PFSK-1 (cell line): ENCODE data around the gene PPFIBP2.

ENCODE experiments used
- FOXP2 ChIP-seq: optimal IDR thresholded peaks from 2 replicates; pipeline ENCODE3; 2011; ENCODE audit warnings: borderline replicate concordance, control low read depth, inconsistent platforms; ENCODE audit not compliant: insufficient read depth; ENCODE audit errors: extremely low read length, extremely low read depth
- POLR2AphosphoS5 ChIP-seq: IDR thresholded peaks from 2 replicates; pipeline ENCODE4 v1.6.1; 2012; ENCODE audit warnings: low read depth, mild to moderate bottlenecking, control low read depth, low read length, moderate library complexity
- SIN3A ChIP-seq: IDR thresholded peaks from 2 replicates; pipeline ENCODE4 v1.6.1; 2012; ENCODE audit warnings: mild to moderate bottlenecking, low read length, moderate library complexity, borderline replicate concordance; ENCODE audit not compliant: insufficient read depth
- TAF1 ChIP-seq: IDR thresholded peaks from 2 replicates; pipeline ENCODE4 v1.6.1; 2012; ENCODE audit warnings: low read length, control low read depth, borderline replicate concordance; ENCODE audit not compliant: insufficient read depth
- TF ChIP-seq, protein P1 (sequence below), 2 experiments: IDR thresholded peaks; 2 replicates each; pipeline versions ENCODE4 v1.6.1 to v1.8.0; 2011 to 2012; ENCODE audit warnings: low read depth in 2 of 2, low read length in 2 of 2, control low read depth in 1 of 2, inconsistent platforms in 1 of 2, mild to moderate bottlenecking in 1 of 2, moderate library complexity in 1 of 2; ENCODE audit not compliant: insufficient read depth in 1 of 2

DNA sequence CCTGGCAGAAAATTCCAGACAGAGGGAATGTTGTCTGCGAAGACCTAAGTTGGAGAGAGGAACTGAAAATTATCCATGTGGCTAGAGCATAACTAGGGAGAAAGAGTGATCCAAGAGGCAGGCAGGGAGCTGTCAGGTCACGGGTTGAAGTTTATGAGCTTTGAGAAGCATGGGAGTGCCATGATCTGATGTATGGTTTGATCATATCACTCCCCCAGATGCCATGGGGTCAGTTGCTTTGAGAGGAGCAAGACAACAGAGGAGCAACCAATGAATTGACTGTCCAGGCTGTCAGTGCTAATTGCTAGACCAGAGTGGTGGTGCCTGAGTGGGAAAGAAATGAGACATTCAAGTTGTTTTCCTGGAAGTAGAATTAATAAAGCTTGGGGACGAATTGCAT lies 105.5 kb downstream of the PPFIBP2 start:
- TF ChIP-seq, protein P1, sequence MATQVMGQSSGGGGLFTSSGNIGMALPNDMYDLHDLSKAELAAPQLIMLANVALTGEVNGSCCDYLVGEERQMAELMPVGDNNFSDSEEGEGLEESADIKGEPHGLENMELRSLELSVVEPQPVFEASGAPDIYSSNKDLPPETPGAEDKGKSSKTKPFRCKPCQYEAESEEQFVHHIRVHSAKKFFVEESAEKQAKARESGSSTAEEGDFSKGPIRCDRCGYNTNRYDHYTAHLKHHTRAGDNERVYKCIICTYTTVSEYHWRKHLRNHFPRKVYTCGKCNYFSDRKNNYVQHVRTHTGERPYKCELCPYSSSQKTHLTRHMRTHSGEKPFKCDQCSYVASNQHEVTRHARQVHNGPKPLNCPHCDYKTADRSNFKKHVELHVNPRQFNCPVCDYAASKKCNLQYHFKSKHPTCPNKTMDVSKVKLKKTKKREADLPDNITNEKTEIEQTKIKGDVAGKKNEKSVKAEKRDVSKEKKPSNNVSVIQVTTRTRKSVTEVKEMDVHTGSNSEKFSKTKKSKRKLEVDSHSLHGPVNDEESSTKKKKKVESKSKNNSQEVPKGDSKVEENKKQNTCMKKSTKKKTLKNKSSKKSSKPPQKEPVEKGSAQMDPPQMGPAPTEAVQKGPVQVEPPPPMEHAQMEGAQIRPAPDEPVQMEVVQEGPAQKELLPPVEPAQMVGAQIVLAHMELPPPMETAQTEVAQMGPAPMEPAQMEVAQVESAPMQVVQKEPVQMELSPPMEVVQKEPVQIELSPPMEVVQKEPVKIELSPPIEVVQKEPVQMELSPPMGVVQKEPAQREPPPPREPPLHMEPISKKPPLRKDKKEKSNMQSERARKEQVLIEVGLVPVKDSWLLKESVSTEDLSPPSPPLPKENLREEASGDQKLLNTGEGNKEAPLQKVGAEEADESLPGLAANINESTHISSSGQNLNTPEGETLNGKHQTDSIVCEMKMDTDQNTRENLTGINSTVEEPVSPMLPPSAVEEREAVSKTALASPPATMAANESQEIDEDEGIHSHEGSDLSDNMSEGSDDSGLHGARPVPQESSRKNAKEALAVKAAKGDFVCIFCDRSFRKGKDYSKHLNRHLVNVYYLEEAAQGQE (IDR thresholded peaks at IDR 0.05; ENCODE audit: insufficient read depth in 1 of 2, low read depth in 2 of 2, low read length in 2 of 2), result no peak
- TF ChIP-seq TAF1, result no peak
- TF ChIP-seq SIN3A, result no peak
- TF ChIP-seq POLR2AphosphoS5, result no peak
- no peak for TF ChIP-seq FOXP2
